ENCODE results near the gene SNTG2. TPM values are rescaled to one million over a fixed set of nuclear protein-coding genes. Genes with fewer than 3 reads are reported as not detected.

The SNTG2 gene
- total and polyA plus RNA-seq, 2 of the 13 experiments (the other 11 are each of a cell fraction or from before 2014, with no cell fraction given) = not detected

DNA sequence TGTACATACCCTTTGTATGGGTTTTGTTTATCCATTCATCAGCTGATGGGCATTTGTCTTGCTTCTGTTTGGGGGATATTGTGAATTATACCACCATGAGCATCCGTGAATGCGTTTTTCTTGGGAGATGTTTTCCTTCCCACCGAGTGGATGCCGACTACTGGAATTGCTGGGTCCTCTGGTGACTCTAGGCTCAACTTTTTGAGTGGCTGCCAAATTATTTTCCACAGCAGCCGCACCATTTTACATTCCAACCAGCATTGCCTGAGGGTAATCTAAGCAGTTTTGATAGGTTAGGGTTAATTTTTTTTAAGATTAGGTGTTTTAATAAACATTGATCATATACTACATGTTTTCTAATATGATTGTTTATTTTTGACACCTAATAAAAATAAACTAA is 220.1 kb downstream of the SNTG2 start (continued):
- TF ChIP-seq, protein P1, sequence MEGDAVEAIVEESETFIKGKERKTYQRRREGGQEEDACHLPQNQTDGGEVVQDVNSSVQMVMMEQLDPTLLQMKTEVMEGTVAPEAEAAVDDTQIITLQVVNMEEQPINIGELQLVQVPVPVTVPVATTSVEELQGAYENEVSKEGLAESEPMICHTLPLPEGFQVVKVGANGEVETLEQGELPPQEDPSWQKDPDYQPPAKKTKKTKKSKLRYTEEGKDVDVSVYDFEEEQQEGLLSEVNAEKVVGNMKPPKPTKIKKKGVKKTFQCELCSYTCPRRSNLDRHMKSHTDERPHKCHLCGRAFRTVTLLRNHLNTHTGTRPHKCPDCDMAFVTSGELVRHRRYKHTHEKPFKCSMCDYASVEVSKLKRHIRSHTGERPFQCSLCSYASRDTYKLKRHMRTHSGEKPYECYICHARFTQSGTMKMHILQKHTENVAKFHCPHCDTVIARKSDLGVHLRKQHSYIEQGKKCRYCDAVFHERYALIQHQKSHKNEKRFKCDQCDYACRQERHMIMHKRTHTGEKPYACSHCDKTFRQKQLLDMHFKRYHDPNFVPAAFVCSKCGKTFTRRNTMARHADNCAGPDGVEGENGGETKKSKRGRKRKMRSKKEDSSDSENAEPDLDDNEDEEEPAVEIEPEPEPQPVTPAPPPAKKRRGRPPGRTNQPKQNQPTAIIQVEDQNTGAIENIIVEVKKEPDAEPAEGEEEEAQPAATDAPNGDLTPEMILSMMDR (CRISPR knock-in tag; IDR thresholded peaks at IDR 0.05) = no peak
- TF ChIP-seq, protein P2, sequence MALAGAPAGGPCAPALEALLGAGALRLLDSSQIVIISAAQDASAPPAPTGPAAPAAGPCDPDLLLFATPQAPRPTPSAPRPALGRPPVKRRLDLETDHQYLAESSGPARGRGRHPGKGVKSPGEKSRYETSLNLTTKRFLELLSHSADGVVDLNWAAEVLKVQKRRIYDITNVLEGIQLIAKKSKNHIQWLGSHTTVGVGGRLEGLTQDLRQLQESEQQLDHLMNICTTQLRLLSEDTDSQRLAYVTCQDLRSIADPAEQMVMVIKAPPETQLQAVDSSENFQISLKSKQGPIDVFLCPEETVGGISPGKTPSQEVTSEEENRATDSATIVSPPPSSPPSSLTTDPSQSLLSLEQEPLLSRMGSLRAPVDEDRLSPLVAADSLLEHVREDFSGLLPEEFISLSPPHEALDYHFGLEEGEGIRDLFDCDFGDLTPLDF (CRISPR knock-in tag; IDR thresholded peaks at IDR 0.05) = no peak
- TF ChIP-seq, protein P3, sequence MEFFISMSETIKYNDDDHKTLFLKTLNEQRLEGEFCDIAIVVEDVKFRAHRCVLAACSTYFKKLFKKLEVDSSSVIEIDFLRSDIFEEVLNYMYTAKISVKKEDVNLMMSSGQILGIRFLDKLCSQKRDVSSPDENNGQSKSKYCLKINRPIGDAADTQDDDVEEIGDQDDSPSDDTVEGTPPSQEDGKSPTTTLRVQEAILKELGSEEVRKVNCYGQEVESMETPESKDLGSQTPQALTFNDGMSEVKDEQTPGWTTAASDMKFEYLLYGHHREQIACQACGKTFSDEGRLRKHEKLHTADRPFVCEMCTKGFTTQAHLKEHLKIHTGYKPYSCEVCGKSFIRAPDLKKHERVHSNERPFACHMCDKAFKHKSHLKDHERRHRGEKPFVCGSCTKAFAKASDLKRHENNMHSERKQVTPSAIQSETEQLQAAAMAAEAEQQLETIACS (CRISPR knock-in tag; IDR thresholded peaks at IDR 0.05) = no peak
- TF ChIP-seq KAT7 (CRISPR knock-in tag; IDR thresholded peaks at IDR 0.05; ENCODE audit: borderline replicate concordance) = no peak
- no peak for TF ChIP-seq U2AF1 (optimal IDR thresholded peaks at IDR 0.05; ENCODE audit: low read depth, low read length)

DNA sequence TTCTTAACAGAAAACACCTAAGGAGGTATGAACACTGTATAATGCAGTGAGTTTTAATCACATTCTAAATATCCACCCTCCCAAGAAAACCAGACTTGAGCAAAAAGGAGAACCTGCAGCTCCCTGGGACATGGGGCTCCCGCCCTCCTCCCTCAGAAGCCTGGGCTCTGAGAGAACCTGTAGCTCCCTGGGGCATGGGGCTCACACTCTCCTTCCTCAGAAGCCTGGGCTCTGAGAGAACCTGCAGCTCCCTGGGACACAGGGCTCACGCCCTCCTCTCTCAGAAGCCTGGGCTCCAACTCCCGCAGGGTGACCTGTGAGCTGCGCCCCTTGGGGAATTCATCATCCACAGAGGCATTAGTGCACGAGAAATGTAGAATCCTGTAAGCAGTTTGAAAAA is 222.9 kb downstream of the SNTG2 start:
- Histone ChIP-seq H3K36me3 (replicated peaks in 1 of 2; ENCODE audit: control insufficient read depth in 1 of 2, insufficient read depth in 2 of 2, low read length in 2 of 2) (no peaks in the 10 kb centered on the region), H3K9me3 (ENCODE audit: low read length) (peaks cover 5% of the 10 kb centered on the region; the same call in 1 of the 2 replicates), H3K27ac (ENCODE audit: extremely low read length, insufficient read depth, low read length) (no peak overlapping the region), H2AFZ (ENCODE audit: low read length) (no peak overlapping the region), H4K20me1 (ENCODE audit: insufficient read depth, low read length) (no peaks in the 10 kb centered on the region), H3K9ac (ENCODE audit: insufficient read depth, low read depth, low read length) (no peak overlapping the region), H3K27me3 (ENCODE audit: control insufficient read depth in 1 of 2, insufficient read depth in 2 of 2, low read length in 2 of 2) (peaks cover 0 to 18% of the 10 kb centered on the region in 2 experiments; a peak in 3 of 5 replicates), H3K4me3 (replicated peaks in 1 of 3; ENCODE audit: insufficient read depth in 1 of 3, low read depth in 2 of 3, low read length in 3 of 3) (no peak overlapping the region), H3K4me2 (ENCODE audit: low read depth, low read length) (no peak overlapping the region), H3K79me2 (ENCODE audit: insufficient read depth, low read length) (no peaks in the 10 kb centered on the region), H3K4me1 (ENCODE audit: insufficient read depth, low read length) (no peaks in the 10 kb centered on the region)
- FAIRE-seq = no peak
- no peak for TF ChIP-seq PAF1 (CRISPR knock-in tag; IDR thresholded peaks at IDR 0.05)
- TF ChIP-seq GTF3A (CRISPR knock-in tag; conservative IDR thresholded peaks at IDR 0.05) = no peak
- DNase-seq (ENCODE audit: low spot score) = no peak
- in situ Hi-C loops (cut with HindIII; ENCODE audit: extremely low pct_ligation_motif_present, low pct_unique_long_range_greater_than_20kb) (no loop called here), intact Hi-C loops (cut with micrococcal nuclease; ENCODE audit: unreplicated experiment) (no loop called here)
- ChIA-PET CTCF (ENCODE audit: low intra/inter-chr PET ratio, low total read pairs) (no interaction called here), POLR2A (no interaction called here)
- ATAC-seq = no peak
- 0% methylated on average over 3 of the region's 5 CpGs for WGBS (ENCODE audit: low lambda C conversion rate)
- BruUV-seq (replicated peaks) = no TSS peak
